CD4-positive, CD25-positive, alpha-beta regulatory T cell (primary cell): Measurements from ENCODE around the gene CFAP299. TPM values are rescaled to one million over a fixed set of nuclear protein-coding genes. Genes with fewer than 3 reads are reported as not detected.
A peak's percentile ranks its signal among the peaks of the same experiment; 100 is the strongest.
"Not testable (repeated sequence)": the region's sequence is repeated elsewhere in the genome, so short reads cannot be mapped to it uniquely, and the experiment has no call there.

ENCODE experiments used
- ATAC-seq, 2 donors: fragments of 150-1000 bp; cut with Tn5 transposase; one replicate each; pipeline ENCODE4 v1.10.0; 2021; ENCODE audit warnings: low read depth in 2 of 2, moderate number of reproducible peaks in 2 of 2, moderate library complexity in 1 of 2
- DNase-seq, 3 donors: peaks; one replicate each; pipeline versions ENCODE4 v3.0.0 to v3.0.0-alpha.2; 2012 to 2022; ENCODE audit warnings: mixed read lengths in 1 of 3
- H3K27ac ChIP-seq: one replicate; pipeline ENCODE4 v1.7.0; 2013; ENCODE audit warnings: mild to moderate bottlenecking, low read length; ENCODE audit not compliant: insufficient read depth, poor library complexity, severe bottlenecking
- H3K27me3 ChIP-seq: one replicate; pipeline ENCODE4 v1.7.0; 2013; ENCODE audit warnings: low read length; ENCODE audit not compliant: control insufficient read depth, insufficient read depth
- H3K36me3 ChIP-seq: one replicate; pipeline ENCODE4 v1.7.0; 2013; ENCODE audit warnings: mild to moderate bottlenecking, low read length, moderate library complexity; ENCODE audit not compliant: control insufficient read depth, insufficient read depth
- H3K4me1 ChIP-seq: 2 replicates; pipeline ENCODE4 v1.7.0; 2013; ENCODE audit warnings: mild to moderate bottlenecking, low read length; ENCODE audit not compliant: insufficient read depth, control insufficient read depth, poor library complexity, severe bottlenecking
- H3K4me3 ChIP-seq: one replicate; pipeline ENCODE4 v1.7.0; 2013; ENCODE audit warnings: low read depth, mild to moderate bottlenecking, low read length, moderate library complexity
- H3K9me3 ChIP-seq, 2 experiments: 1 replicate in 1 of 2; 2 replicates in 1 of 2; pipeline ENCODE4 v1.7.0; 2013; ENCODE audit warnings: low read length in 2 of 2, mild to moderate bottlenecking in 1 of 2, moderate library complexity in 1 of 2; ENCODE audit not compliant: control insufficient read depth in 2 of 2
- H3K27ac Mint-ChIP-seq, 3 donors: one replicate each; pipeline ENCODE4 v1.8.0; 2020 to 2022; ENCODE audit warnings: mild to moderate bottlenecking in 3 of 3, mixed read lengths in 3 of 3, moderate library complexity in 2 of 3
- H3K27me3 Mint-ChIP-seq: one replicate; pipeline ENCODE4 v1.8.0; 2022; ENCODE audit warnings: mild to moderate bottlenecking, mixed read lengths
- H3K36me3 Mint-ChIP-seq: one replicate; pipeline ENCODE4 v1.8.0; 2020; ENCODE audit warnings: mixed read lengths
- H3K4me1 Mint-ChIP-seq, 4 donors: one replicate each; pipeline ENCODE4 v1.8.0; 2020 to 2022; ENCODE audit warnings: mixed read lengths in 4 of 4, mild to moderate bottlenecking in 1 of 4
- H3K4me3 Mint-ChIP-seq, 4 donors: one replicate each; pipeline ENCODE4 v1.8.0; 2020 to 2022; ENCODE audit warnings: mild to moderate bottlenecking in 4 of 4, mixed read lengths in 4 of 4, moderate library complexity in 3 of 4
- H3K9me3 Mint-ChIP-seq, 7 donors: one replicate each; pipeline ENCODE4 v1.8.0; 2020 to 2022; ENCODE audit warnings: mixed read lengths in 7 of 7, mild to moderate bottlenecking in 3 of 7, moderate library complexity in 2 of 7
- polyA plus RNA-seq, 4 donors: library from polyadenylated mRNA; unstranded; fragments of 300-500 nt; fragmentation: Illumina TruSeq; gene quantifications; one replicate each; pipeline ENCODE4 v1.2.3, GENCODE V29; 2021
- total RNA-seq: library from RNA; stranded (reverse); gene quantifications from one replicate; pipeline ENCODE4 v1.2.3, GENCODE V29; 2022

CFAP299 gene
- total and polyA plus RNA-seq, 5 donors from 2014 or later = not detected

DNA sequence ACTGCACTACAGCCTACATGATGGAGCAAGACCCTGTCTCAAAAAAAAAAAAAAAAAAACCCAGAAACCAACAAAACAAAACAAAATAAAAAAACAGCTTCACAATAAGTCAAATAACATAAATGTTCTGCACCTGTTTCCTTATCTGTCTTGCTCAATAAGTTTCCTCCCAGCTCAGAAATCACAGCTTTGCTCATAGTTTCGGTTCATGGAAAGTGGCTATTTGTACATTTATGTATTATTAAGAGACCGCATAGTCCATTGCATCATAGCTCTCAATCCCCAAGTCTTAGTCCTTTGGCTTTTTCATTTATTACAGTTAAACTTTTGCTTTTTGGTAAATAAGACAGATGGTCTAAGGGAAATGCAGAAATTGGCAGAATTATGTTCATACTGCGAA lies 24.4 kb upstream of the CFAP299 start:
- Mint-ChIP-seq H3K9me3 (no peaks in the 10 kb centered on the region), H3K4me3 (no peak overlapping the region), H3K4me1 (no peaks in the 10 kb centered on the region), H3K27ac (no peak overlapping the region), H3K27me3 (peaks cover 15% of the 10 kb centered on the region), H3K36me3 (no peaks in the 10 kb centered on the region)
- H3K4me3 ChIP-seq = no peak overlapping the region
- no peaks in the 10 kb centered on the region for H3K36me3 ChIP-seq
- no peak overlapping the region for H3K27ac ChIP-seq
- H3K27me3 ChIP-seq = peaks cover 4% of the 10 kb centered on the region
- DNase-seq (no peak), ATAC-seq (no peak)
- no peaks in the 10 kb centered on the region for H3K9me3 ChIP-seq
- H3K4me1 ChIP-seq = no peaks in the 10 kb centered on the region

DNA sequence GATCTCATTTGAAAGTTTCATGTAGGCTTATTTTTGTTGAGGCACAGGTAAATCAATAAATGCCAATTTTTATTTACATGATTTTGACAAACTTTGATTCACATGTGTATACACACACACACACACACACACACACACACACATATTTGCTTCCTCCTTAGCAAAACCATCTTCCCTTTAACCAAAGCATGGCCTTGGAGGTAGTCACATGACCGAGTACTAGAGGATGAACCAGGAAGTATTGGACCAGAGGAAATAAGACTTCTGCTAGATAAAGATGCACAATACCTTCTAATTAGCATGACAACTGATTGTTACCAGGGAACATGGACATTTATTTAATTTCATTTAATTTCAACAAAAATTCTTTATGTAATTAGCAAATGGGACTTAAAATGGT lies 23.4 kb upstream of the CFAP299 start:
- no peaks in the 10 kb centered on the region for H3K9me3 ChIP-seq
- no peaks in the 10 kb centered on the region for H3K9me3 Mint-ChIP-seq
- H3K36me3 Mint-ChIP-seq = no peaks in the 10 kb centered on the region
- H3K27me3 Mint-ChIP-seq = peaks cover 17% of the 10 kb centered on the region
- H3K36me3 ChIP-seq = no peaks in the 10 kb centered on the region
- H3K4me3 ChIP-seq = no peak overlapping the region
- peaks cover 4% of the 10 kb centered on the region for H3K27me3 ChIP-seq
- no peaks in the 10 kb centered on the region for H3K4me1 Mint-ChIP-seq
- no peak for ATAC-seq
- no peak for DNase-seq
- no peaks in the 10 kb centered on the region for H3K4me1 ChIP-seq
- H3K27ac ChIP-seq = no peak overlapping the region
- H3K4me3 Mint-ChIP-seq = no peak overlapping the region
- no peak overlapping the region for H3K27ac Mint-ChIP-seq

DNA sequence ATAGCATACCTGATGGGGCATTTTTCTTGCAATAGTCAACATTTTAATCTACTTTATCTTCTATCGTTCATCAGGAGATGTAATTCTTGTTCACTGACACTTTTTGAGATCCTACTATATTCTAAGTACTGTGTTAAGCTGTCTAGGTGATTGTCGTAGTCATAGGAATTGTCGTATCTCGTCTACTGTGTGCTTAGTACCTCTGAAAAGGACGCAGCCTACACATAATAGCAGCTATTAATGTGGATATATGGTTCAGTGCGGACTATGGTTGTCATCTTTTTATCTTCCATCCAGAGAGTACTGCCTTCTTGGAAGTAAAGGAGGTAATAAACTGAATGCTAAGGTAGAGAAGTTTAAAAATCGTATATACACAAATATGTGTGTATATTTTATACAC lies 21.9 kb upstream of the CFAP299 start:
- Histone ChIP-seq H3K4me1 (no peaks in the 10 kb centered on the region), H3K27ac (no peak overlapping the region), H3K27me3 (peaks cover 2% of the 10 kb centered on the region), H3K4me3 (no peak overlapping the region), H3K36me3 (no peaks in the 10 kb centered on the region), H3K9me3 (no peaks in the 10 kb centered on the region)
- Mint-ChIP-seq H3K27me3 (peaks cover 17% of the 10 kb centered on the region), H3K9me3 (no peaks in the 10 kb centered on the region), H3K4me1 (no peaks in the 10 kb centered on the region), H3K4me3 (no peak overlapping the region), H3K36me3 (no peaks in the 10 kb centered on the region), H3K27ac (no peak overlapping the region)
- DNase-seq = no peak
- ATAC-seq = no peak

DNA sequence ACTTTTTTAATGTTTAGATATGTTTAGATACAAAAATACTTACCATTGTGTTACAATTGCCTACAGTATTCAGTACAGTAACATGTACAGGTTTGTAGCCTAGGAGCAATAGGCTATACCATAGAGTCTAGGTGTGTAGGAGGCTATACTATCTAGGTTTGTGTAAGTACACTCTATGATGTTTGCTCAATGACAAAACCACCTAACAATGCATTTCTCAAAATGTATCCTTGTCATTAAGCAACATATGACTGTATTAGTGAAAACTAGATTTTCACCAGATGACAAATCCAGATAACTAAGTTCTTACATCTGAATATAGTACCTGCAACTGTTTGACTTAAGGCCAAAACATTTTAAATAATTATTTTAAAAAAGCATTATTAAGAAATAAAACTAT lies 19.7 kb upstream of the CFAP299 start:
- not testable (repeated sequence) for H3K9me3 ChIP-seq, ATAC-seq, H3K36me3 Mint-ChIP-seq, H3K4me1 ChIP-seq, H3K36me3 ChIP-seq, H3K27ac ChIP-seq, H3K4me1 Mint-ChIP-seq, H3K9me3 Mint-ChIP-seq, H3K4me3 ChIP-seq, H3K27me3 ChIP-seq, H3K27ac Mint-ChIP-seq, H3K4me3 Mint-ChIP-seq, DNase-seq
- peaks cover 11% of the 10 kb centered on the region for H3K27me3 Mint-ChIP-seq

DNA sequence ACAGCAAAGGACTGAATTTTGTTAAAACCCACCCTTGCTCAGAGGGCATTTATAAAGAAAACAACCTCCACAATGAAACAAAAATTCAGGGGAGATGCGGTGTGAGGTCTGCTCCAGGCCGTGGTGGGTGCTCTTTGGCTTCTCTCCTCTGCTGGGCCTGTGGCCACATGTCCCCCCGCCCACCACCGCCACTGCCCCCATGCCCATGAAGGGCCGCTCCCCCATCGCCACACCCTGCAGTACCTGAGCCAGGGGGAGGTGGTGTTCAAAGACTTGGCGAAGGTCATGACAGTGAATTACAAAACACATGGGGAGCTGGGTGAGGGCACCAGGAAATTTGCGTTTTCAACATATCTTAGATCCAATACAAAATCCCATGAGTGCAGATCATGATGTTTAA lies 14.2 kb upstream of the CFAP299 start:
- Histone ChIP-seq H3K9me3 (no peaks in the 10 kb centered on the region), H3K27me3 (peaks cover 8% of the 10 kb centered on the region), H3K4me3 (no peak overlapping the region), H3K4me1 (no peaks in the 10 kb centered on the region), H3K36me3 (no peaks in the 10 kb centered on the region), H3K27ac (no peak overlapping the region)
- Mint-ChIP-seq H3K27me3 (peaks cover 20% of the 10 kb centered on the region), H3K4me3 (no peak overlapping the region), H3K36me3 (no peaks in the 10 kb centered on the region), H3K27ac (peak overlapping the region in 1 of 3 donors; percentile 12), H3K4me1 (no peaks in the 10 kb centered on the region), H3K9me3 (peaks cover 0 to 1% (median 0%) of the 10 kb centered on the region in 7 donors)
- DNase-seq = no peak
- ATAC-seq = no peak

DNA sequence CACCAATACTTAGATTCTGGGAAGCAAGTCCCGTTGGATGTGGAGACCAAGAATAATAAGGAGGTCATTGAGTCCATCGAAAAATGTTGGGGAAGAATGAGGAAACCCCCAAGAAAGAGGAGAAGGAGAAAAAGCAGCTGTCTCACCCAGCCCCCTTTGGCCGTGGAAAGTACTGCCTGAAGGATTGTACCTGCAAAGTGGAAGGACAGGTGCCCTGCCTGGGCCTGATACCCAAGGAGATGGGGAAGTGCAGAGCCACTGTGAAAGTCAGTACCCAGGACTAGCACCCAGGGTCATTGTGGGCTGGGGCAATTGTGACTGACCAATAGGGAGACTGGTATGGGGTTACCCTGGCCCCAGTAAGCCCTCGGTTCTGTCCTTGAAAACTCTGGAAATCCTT lies 13.8 kb upstream of the CFAP299 start:
- ATAC-seq = no peak
- peaks cover 0 to 1% (median 0%) of the 10 kb centered on the region in 7 donors for H3K9me3 Mint-ChIP-seq
- H3K4me3 Mint-ChIP-seq = no peak overlapping the region
- H3K36me3 Mint-ChIP-seq = no peaks in the 10 kb centered on the region
- Histone ChIP-seq H3K27ac (no peak overlapping the region), H3K27me3 (peaks cover 8% of the 10 kb centered on the region), H3K4me1 (no peaks in the 10 kb centered on the region), H3K9me3 (no peaks in the 10 kb centered on the region), H3K36me3 (no peaks in the 10 kb centered on the region), H3K4me3 (no peak overlapping the region)
- H3K4me1 Mint-ChIP-seq = no peaks in the 10 kb centered on the region
- peaks cover 16% of the 10 kb centered on the region for H3K27me3 Mint-ChIP-seq
- no peak for DNase-seq
- peak overlapping the region in 1 of 3 donors; percentile 12 for H3K27ac Mint-ChIP-seq

DNA sequence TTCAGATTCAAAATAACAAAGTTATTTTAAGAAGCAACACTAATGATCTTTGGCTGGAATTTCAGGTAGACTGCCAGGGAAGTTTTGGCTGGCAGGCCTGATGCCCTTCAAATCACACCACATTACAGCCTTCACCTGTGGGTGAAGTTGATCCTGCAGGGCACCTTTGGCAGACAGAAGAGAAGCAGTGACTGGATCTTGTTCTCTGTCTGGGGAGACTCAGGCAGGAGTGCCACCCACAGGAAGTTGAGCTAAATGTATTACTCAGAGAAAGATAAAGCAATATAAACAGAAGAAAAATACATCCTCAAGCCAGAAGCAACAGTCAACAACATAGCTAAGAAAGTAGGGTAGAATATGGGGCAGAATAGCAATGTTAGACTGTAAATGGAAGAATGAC lies 12.8 kb upstream of the CFAP299 start:
- ATAC-seq = no peak

DNA sequence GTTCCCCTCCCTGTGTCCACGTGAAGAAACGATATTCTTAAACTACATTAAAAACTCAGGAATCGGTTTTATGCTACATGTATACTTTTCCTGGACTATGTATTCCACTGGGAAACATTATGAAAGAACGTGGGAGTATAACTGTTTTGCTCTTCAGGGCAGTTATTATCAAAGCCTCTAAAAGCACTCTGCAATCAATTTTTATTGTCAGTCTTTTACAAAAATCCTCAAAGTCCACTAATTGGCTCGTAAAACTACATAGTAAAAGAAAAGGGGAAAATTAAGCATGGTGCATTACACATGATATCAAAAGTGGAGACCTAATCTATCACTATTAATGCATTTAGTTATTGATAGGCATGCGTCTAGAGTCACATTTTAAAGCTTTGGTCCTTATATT lies 11.4 kb upstream of the CFAP299 start:
- Mint-ChIP-seq H3K27me3 (peaks cover 15% of the 10 kb centered on the region), H3K4me3 (no peak overlapping the region), H3K9me3 (no peaks in the 10 kb centered on the region), H3K27ac (no peak overlapping the region), H3K4me1 (no peaks in the 10 kb centered on the region), H3K36me3 (no peaks in the 10 kb centered on the region)
- no peaks in the 10 kb centered on the region for H3K4me1 ChIP-seq
- no peaks in the 10 kb centered on the region for H3K9me3 ChIP-seq
- H3K36me3 ChIP-seq = no peaks in the 10 kb centered on the region
- H3K27ac ChIP-seq = no peak overlapping the region
- H3K4me3 ChIP-seq = no peak overlapping the region
- no peak for ATAC-seq
- DNase-seq = no peak
- peaks cover 8% of the 10 kb centered on the region for H3K27me3 ChIP-seq

More for the DNA sequence above, 12.8 kb upstream of the CFAP299 start:
- Mint-ChIP-seq H3K4me3 (no peak overlapping the region), H3K9me3 (peaks cover 0 to 1% (median 0%) of the 10 kb centered on the region in 7 donors), H3K4me1 (no peaks in the 10 kb centered on the region), H3K27me3 (peaks cover 15% of the 10 kb centered on the region), H3K36me3 (no peaks in the 10 kb centered on the region), H3K27ac (no peak overlapping the region)
- Histone ChIP-seq H3K9me3 (no peaks in the 10 kb centered on the region), H3K4me1 (no peaks in the 10 kb centered on the region), H3K27me3 (peaks cover 8% of the 10 kb centered on the region), H3K4me3 (no peak overlapping the region), H3K36me3 (no peaks in the 10 kb centered on the region), H3K27ac (no peak overlapping the region)
- peak in 1 of 3 donors; percentile 12 for DNase-seq
